ENCODE measurements around the gene NEO1.
"Not testable (repeated sequence)": the region's sequence is repeated elsewhere in the genome, so short reads cannot be mapped to it uniquely, and the experiment has no call there.

NEO1 gene

GRCh38 chr15:73221450-73221849 lies 169.2 kb downstream of the NEO1 start:
- not testable (repeated sequence) for DNase-seq

GRCh38 chr15:73225358-73226015 lies 173.2 kb downstream of the NEO1 start:
- no peak for DNase-seq

GRCh38 chr15:73226093-73226814 lies 174.0 kb downstream of the NEO1 start:
- no peak for DNase-seq

- DNase-seq = no peak
Observed at GRCh38 chr15:73227433-73228056, 175.3 kb downstream of the NEO1 start.

GRCh38 chr15:73228128-73228646 lies 175.9 kb downstream of the NEO1 start:
- DNase-seq = no peak

- DNase-seq = no peak
Observed at GRCh38 chr15:73231661-73232419, 179.6 kb downstream of the NEO1 start.

- DNase-seq = no peak
Observed at GRCh38 chr15:73232776-73233175, 180.5 kb downstream of the NEO1 start.

- DNase-seq = no peak
Observed at GRCh38 chr15:73233623-73234022, 181.4 kb downstream of the NEO1 start.

- no peak for DNase-seq
Observed at GRCh38 chr15:73237910-73238309, 185.6 kb downstream of the NEO1 start.

- DNase-seq = peak in 1 of 2 experiments; percentile 47
Observed at GRCh38 chr15:73239564-73240215, 187.4 kb downstream of the NEO1 start.

- DNase-seq = peak; percentile 17 to 74
Observed at GRCh38 chr15:73240866-73241499, 188.7 kb downstream of the NEO1 start.

- peak; percentile 46 to 56 for DNase-seq
Observed at GRCh38 chr15:73244333-73244732, 192.1 kb downstream of the NEO1 start.

- no peak for DNase-seq
Observed at GRCh38 chr15:73246439-73246838, 194.2 kb downstream of the NEO1 start.

- no peak for DNase-seq
Observed at GRCh38 chr15:73246898-73247297, 194.6 kb downstream of the NEO1 start.

- DNase-seq = no peak
Observed at GRCh38 chr15:73247331-73247730, 195.1 kb downstream of the NEO1 start.

GRCh38 chr15:73249499-73249898 lies 197.2 kb downstream of the NEO1 start:
- no peak for DNase-seq

- no peak for DNase-seq
Observed at GRCh38 chr15:73254598-73254997, 202.3 kb downstream of the NEO1 start.

- no peak for DNase-seq
Observed at GRCh38 chr15:73258271-73259108, 206.2 kb downstream of the NEO1 start.

- DNase-seq = no peak
Observed at GRCh38 chr15:73264881-73265280, 212.6 kb downstream of the NEO1 start.

- DNase-seq = peak; percentile 50 to 81
Observed at GRCh38 chr15:73265536-73266153, 213.4 kb downstream of the NEO1 start.

GRCh38 chr15:73268457-73268856 lies 216.2 kb downstream of the NEO1 start:
- no peak for DNase-seq

Data from NCI-H524 (cell line).